Upper lobe of left lung (tissue), 4 donors: ENCODE measurements around the gene CAB39L.

Experiments
- POLR2AphosphoS5 ChIP-seq, 2 donors: sonication (generic); formaldehyde crosslinking; IDR thresholded peaks; one replicate each; pipeline ENCODE4 v1.5.1; 2017; ENCODE audit warnings: antibody characterized with exemption in 2 of 2
- TF ChIP-seq, protein P1 (sequence below), 6 experiments: fragments of 450-650 bp in 4 of 6; fragments of 200-600 bp in 2 of 6; sonication (generic) in 2 of 6; IDR thresholded peaks; one replicate each; pipeline ENCODE4 v1.5.1; 2016 to 2019; ENCODE audit warnings: antibody characterized with exemption in 6 of 6

DNA sequence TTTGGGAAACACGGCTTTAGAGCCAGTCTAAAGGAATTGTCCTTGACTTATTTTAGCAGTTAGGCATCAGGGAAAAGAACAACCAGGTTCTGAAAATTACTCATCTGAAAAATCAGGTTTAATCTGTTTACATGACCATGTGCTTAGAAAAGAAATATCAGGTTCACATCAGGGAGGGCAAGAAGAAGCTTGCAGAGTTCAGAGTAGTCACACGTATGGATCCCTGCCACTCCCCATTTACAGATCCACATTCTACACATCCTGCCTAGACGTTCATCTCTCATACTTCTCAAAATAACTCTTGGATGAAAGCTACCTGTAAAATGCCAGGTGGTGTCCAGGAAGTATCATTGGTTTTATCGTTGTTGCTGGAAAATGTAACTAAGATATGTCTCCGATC lies 37.9 kb upstream of the CAB39L start:
- TF ChIP-seq POLR2AphosphoS5 (IDR thresholded peaks at IDR 0.05) = no peak
- TF ChIP-seq, protein P1, sequence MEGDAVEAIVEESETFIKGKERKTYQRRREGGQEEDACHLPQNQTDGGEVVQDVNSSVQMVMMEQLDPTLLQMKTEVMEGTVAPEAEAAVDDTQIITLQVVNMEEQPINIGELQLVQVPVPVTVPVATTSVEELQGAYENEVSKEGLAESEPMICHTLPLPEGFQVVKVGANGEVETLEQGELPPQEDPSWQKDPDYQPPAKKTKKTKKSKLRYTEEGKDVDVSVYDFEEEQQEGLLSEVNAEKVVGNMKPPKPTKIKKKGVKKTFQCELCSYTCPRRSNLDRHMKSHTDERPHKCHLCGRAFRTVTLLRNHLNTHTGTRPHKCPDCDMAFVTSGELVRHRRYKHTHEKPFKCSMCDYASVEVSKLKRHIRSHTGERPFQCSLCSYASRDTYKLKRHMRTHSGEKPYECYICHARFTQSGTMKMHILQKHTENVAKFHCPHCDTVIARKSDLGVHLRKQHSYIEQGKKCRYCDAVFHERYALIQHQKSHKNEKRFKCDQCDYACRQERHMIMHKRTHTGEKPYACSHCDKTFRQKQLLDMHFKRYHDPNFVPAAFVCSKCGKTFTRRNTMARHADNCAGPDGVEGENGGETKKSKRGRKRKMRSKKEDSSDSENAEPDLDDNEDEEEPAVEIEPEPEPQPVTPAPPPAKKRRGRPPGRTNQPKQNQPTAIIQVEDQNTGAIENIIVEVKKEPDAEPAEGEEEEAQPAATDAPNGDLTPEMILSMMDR (IDR thresholded peaks at IDR 0.05) = no peak
